Stimulated activated CD8-positive, alpha-beta memory T cell treated with anti-CD3 and anti-CD28 coated beads, Interleukin-4, amount 100 ng/mL, for 1 hour (primary cell): ENCODE results near the gene CASP3.
"Not testable (repeated sequence)": the region's sequence is repeated elsewhere in the genome, so short reads cannot be mapped to it uniquely, and the experiment has no call there.

Experiments
- DNase-seq, 2 donors: peaks; one replicate each; pipeline ENCODE4 v3.0.0-alpha.2; 2020; ENCODE audit warnings: low read depth in 2 of 2, low spot score in 1 of 2

CASP3 gene

DNA sequence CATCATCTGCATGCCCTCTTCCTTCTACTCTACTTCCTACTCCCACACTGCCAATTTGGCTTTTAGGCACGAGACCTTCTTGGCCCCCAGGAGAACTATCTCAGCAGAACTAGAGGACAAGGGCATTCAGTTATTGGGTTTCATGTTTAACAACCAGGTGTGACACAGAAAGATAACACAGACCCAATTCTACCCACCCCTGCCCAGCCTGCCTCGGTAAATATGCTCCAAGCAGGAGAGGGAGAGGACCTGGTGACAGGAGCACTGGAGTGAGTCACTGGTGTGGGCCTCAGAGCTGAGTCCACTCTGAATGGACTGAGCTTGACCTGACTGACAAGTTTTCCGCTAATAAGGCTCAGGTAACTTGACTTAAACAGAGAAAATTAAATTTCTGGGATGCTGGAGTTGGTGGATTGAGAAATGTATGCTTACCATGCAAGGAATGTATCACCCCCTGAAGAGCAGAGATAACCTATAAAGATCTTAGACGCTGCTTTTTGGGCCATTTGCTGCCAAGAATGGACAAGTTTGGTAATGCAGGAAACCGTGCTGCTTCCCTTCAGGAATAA, 52.5 kb downstream of the CASP3 start:
- no peak for DNase-seq

DNA sequence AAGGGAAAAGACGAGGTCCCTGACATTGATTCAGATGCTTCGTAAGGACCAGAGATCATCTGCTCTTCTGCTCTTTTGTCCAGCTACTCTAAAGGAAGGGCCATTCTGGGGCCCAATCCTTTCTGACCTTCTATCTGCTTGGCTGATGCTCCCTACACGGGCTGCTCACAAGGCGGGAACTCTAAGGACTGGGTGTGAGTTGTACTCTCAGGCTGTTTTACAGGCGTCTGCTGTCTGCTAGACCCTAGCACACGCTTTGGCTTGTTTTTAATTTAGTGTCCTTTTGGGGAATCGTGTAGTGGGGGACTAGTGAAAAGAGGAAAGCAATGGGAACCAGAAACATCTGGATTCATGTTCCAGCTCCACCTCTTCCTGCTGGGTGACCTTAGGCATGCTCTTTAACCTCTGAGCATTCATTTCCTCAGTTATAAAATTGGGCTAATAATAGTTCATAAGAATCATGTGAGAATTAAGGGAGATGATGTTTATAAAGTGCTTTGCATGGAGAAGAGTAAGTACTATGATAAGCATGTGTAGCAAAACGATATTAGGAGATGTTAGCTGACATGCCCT, 53.1 kb downstream of the CASP3 start:
- DNase-seq: no peak

- no peak for DNase-seq
Measured at GRCh38 chr4:184595430-184595829, 53.8 kb downstream of the CASP3 start.

DNA sequence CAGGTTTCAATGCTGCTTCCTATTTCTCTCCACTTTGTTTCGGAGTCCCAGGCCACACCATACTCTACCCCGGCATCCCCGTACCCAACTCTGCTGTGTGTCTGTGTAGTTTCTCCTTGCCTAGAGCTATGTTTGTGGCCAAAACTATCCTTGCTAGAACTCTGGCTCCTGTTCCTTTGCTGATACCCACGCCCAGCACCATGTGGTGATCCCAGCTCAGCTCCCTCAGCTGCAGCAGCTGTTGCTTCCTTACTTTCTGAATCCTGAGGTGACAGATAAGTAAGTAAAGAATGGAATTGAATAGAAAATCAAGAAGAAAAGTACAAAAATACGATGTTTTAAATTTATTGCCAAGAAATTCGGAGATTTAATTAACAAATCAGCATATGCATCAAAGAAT, 55.8 kb downstream of the CASP3 start:
- no peak for DNase-seq

DNA sequence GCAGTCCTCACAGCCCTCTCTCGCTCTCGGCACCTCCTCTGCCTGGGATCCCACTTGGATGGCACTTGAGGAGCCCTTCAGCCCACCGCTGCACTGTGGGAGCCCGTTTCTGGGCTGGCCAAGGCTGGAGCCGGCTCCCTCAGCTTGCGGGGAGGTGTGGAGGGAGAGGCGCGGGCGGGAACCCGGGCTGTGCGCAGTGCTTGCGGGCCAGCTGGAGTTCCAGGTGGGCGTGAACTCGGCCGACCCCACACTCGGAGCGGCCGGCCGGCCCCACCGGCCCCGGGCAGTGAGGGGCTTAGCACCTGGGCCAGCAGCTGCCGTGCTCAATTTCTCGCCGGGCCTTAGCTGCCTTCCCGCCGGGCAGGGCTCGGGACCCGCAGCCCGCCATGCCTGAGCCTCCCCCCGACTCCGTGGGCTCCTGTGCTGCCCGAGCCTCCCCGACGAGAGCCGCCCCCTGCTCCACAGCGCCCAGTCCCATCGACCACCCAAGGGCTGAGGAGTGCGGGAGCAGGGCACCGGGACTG, 57.4 kb downstream of the CASP3 start:
- not testable (repeated sequence) for DNase-seq

GRCh38 chr4:184591070-184591677, 58.1 kb downstream of the CASP3 start:
- DNase-seq: no peak

DNA sequence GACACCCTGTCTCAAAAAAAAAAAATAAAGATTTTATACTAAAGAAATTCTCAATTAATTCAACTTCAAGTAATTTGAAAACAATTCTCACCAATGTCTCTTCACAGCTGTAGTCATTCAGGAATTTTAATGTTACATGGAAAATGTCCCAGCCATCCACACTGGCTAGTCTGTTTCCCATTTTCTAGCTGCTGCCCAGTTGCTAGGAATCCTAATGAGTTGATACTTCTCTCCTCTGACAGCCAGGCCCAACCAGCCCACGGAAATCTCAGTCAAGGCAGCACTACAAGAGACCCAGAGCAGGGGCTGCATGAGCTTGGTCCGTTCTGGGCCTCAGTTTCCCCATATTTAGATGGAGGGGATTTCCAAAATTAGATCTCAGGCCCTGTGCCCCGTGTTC, 59.1 kb downstream of the CASP3 start:
- DNase-seq: no peak

DNA sequence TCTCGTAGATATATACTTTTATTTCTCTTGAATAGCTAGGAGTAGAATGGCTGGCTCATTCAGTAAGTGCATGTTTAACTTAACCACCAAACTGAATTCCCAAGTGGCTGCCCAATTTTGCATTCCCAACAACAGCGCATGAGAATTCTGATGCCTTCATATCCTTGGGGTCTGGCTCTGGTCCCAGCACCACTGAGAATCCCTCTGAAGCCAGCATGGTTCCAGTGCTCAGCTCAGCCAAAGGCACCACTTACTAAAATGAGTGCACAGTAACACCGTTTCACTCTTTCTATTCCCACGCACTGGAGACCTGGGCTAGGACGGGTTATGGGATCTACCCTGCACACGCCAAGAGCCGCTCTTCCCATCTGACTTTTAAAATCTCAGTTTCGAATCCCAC, 60.4 kb downstream of the CASP3 start:
- DNase-seq: no peak

- no peak for DNase-seq
Measured at GRCh38 chr4:184587701-184588100, 61.5 kb downstream of the CASP3 start.

GRCh38 chr4:184587221-184587620, 62.0 kb downstream of the CASP3 start:
- no peak for DNase-seq

DNA sequence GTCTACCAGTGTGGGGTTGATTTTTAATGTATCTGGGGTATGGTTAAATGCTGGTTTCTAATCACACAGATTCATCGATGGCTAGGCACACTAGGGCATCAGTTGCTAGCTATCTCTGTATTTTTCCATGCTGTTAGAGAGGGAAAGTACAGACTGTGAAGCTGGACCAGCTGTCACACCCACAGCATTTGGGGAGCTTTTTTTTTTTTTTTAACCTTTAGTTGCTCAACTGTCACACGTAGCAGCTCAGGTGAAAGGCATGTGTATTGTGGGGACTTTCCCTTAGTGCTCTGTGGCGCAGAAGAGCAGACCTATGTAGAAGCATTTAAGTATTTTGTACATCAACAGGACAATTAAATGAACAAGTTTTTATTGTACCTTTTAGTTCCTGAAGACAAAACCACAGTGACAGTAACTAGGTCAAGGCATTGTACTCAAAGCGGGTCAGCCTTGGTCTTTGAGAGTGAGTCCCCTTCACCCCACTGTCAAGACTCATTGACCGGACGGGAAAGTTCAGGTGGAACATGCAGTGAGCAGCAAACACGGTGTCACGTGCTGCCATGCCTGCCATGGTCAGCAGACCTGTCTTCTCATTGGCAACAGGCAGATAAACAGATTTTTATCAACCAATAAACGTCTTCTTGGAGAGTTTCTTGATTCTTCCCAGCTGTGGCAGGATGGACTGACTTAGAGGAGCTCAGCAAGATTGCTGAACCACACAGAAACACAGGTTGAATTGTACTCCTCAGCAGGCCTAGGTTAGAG, 65.3 kb downstream of the CASP3 start:
- DNase-seq: no peak
